ENCODE data around the gene AGRN. TPM values are rescaled to one million over a fixed set of nuclear protein-coding genes. Genes with fewer than 3 reads are reported as not detected.
"Not testable (repeated sequence)": the region's sequence is repeated elsewhere in the genome, so short reads cannot be mapped to it uniquely, and the experiment has no call there.

The AGRN gene
- total RNA-seq, 2 experiments from 2014 or later, result 33.2 to 35.6 TPM

DNA sequence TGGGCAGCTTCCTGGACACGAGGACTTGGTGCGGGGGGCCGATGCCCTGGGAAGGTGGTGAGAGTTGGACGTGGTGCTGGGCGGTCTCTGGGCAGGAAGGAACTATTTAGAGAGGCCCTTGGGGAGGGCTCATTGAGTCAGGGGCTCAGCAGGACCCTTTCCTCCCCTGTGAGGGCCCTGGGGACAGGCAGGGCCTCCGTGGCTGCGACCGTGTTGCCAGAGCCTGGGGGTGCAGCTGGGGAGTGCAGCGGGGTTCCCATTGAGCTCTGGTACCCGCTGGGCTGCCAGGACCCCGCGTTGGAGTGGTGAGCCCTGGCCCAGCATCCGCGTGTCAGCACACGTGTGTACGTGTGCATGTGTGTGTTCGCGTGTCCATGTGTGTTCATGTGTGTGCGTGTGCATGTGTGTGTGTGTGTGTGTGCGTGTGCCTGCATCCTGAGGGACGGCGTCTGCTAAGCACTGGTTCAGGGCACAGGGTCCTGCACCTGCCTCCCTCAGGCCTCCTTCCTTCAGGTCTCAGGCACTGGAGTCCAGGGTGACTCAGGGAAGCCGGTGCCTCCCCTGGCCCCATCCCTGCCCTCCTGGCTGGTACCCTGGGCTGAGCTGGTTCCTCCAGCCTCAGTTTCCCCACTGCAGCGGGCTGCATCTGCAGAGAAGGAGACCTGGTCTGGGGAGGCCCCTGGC lies 43.5 kb downstream of the AGRN start:
- DNase-seq, result no peak
- H3K27ac Mint-ChIP-seq, result peak overlapping the region; percentile 83
- H3K9me3 Mint-ChIP-seq, result no peaks in the 10 kb centered on the region
- POLR2A ChIA-PET, result interaction anchor here (1.0 to 2.1 kb wide), 4 partner anchors 25 to 53 kb away, joined by 3 to 11 read pairs (median 4); partner anchors contain the start of genes C1orf159 and ISG15
- peaks cover 12% of the 10 kb centered on the region for H3K27me3 Mint-ChIP-seq
- H3K36me3 Mint-ChIP-seq, result peaks cover 15% of the 10 kb centered on the region
- intact Hi-C loops (cut with micrococcal nuclease), result loop anchor here (5.0 to 10.0 kb wide), 3 partner anchors 46 to 154 kb away; partner anchors contain the start of genes KLHL17 and PLEKHN1
- H3K4me3 Mint-ChIP-seq, result peak overlapping the region; percentile 74
- peaks cover 45% of the 10 kb centered on the region for H3K4me1 Mint-ChIP-seq (ENCODE audit: low read depth)
- CTCF ChIA-PET, result interaction anchor here (0.7 to 5.1 kb wide), 26 partner anchors 9 to 228 kb away, joined by 3 to 55 read pairs (median 4); partner anchors contain the start of genes AGRN, ISG15 and PERM1

DNA sequence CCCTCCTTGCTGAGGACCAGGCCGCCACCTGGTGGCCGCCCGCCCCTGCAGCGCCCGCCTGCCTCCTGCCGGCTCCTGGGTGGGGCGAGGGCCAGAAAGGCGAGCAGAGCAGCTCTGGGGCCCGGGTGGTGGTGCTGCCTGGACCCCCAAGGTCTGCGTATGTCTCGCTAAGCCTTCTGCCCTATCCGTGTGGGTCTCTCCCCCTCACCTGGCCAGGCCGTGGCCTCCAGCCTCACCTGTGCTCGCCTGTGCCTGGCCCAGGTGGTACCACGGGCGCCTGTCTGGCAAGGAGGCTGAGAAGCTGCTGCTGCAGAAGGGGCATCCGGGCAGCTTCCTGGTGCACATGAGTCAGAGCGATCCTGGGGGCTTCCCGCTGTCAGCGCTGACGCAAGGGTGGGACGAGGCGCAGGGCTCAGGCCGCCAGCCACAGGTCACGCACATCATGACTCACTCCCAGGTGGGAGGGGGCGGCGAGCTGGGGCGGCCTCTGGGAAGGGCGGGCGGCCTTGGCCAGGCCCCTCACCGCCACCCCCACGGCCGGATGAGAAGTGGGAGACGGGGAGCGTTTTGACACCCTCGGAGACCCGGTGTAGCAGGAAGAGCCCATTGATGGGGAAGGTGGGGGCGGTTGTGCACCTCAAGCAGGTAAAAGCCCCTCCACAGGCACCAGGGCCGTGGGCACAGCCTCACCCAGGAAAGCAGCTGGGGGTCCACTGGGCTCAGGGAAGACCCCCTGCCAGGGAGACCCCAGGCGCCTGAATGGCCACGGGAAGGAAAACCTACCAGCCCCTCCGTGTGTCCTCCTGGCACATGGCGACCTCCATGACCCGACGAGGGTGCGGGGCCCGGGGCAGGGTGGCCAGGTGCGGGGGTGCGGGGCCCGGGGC lies 44.3 kb downstream of the AGRN start:
- Mint-ChIP-seq H3K4me3 (peak overlapping the region; percentile 74), H3K27me3 (peaks cover 7% of the 10 kb centered on the region), H3K36me3 (peaks cover 15% of the 10 kb centered on the region), H3K9me3 (no peaks in the 10 kb centered on the region), H3K27ac (peak overlapping the region; percentile 83), H3K4me1 (ENCODE audit: low read depth) (peaks cover 41% of the 10 kb centered on the region)
- POLR2A ChIA-PET, result interaction anchor here (0.6 to 2.1 kb wide), 5 partner anchors 25 to 311 kb away, joined by 3 to 11 read pairs (median 4); partner anchors contain the start of genes AURKAIP1, C1orf159 and ISG15
- intact Hi-C loops (cut with micrococcal nuclease), result loop anchor here (1.0 to 10.0 kb wide), 6 partner anchors 24 to 153 kb away; partner anchors contain the start of genes KLHL17 and PLEKHN1
- DNase-seq, result peak; percentile 97
- CTCF ChIA-PET, result interaction anchor here (0.6 to 5.1 kb wide), 28 partner anchors 8 to 228 kb away, joined by 3 to 55 read pairs (median 4); partner anchors contain the start of genes AGRN, ISG15 and PERM1

DNA sequence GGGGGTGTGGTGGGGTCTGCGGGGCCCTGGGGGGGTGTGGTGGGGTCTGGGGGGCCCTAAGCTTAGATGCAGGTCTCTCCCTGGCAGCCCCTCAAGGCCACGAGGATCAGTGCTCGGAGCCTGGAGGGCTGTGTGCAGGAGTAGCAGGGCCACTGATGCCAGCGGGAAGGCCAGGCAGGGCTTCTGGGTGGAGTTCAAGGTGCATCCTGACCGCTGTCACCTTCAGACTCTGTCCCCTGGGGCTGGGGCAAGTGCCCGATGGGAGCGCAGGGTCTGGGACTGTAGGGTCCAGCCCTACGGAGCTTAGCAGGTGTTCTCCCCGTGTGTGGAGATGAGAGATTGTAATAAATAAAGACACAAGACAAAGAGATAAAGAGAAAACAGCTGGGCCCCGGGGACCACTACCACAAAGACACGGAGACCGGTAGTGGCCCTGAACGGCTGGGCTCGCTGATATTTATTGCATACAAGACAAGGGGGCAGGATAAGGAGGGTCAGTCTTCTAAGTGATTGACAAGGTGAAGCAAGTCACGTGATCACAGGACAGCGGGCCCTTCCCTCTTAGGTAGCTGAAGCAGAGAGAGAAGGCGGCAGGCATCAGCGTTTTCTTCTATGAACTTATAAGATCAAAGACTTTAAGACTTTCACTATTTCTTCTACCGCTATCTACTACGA lies 45.5 kb downstream of the AGRN start:
- ChIA-PET CTCF (interaction anchor here (1.5 to 5.1 kb wide), 3 partner anchors 33 to 83 kb away, joined by 6 to 55 read pairs (median 26); partner anchors contain the start of gene PERM1), POLR2A (no interaction called here)
- peak; percentile 38 for DNase-seq
- Mint-ChIP-seq H3K9me3 (no peaks in the 10 kb centered on the region), H3K36me3 (peaks cover 12% of the 10 kb centered on the region), H3K27ac (no peak overlapping the region), H3K4me3 (peak overlapping the region; percentile 59), H3K27me3 (peaks cover 6% of the 10 kb centered on the region), H3K4me1 (ENCODE audit: low read depth) (peaks cover 40% of the 10 kb centered on the region)
- intact Hi-C loops (cut with micrococcal nuclease), result loop anchor here (2.0 to 10.0 kb wide), 2 partner anchors 33 to 101 kb away; partner anchors contain the start of genes KLHL17 and PLEKHN1

DNA sequence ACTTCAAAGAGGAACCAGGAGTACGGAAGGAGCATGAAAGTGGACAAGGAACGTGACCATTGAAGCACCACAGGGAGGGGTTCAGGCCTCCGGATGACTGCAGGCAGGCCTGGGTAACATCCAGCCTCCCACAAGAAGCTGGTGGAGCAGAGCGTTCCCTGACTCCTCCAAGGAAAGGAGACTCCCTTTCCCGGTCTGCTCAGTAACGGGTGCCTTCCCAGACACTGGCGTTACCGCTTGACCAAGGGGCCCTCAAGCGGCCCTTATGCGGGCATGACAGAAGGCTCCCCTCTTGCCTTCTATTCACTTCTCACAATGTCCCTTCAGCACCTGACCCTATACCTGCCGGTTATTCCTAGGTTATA lies 46.0 kb downstream of the AGRN start:
- H3K4me3 Mint-ChIP-seq, H3K27me3 Mint-ChIP-seq, H3K9me3 Mint-ChIP-seq, H3K27ac Mint-ChIP-seq, DNase-seq, H3K36me3 Mint-ChIP-seq, POLR2A ChIA-PET: not testable (repeated sequence)
- CTCF ChIA-PET, result interaction anchor here (1.5 to 5.1 kb wide), 3 partner anchors 33 to 83 kb away, joined by 6 to 55 read pairs (median 26); partner anchors contain the start of gene PERM1
- intact Hi-C loops (cut with micrococcal nuclease), result loop anchor here (2.0 to 10.0 kb wide), 2 partner anchors 33 to 101 kb away; partner anchors contain the start of genes KLHL17 and PLEKHN1
- H3K4me1 Mint-ChIP-seq (ENCODE audit: low read depth), result peaks cover 37% of the 10 kb centered on the region

DNA sequence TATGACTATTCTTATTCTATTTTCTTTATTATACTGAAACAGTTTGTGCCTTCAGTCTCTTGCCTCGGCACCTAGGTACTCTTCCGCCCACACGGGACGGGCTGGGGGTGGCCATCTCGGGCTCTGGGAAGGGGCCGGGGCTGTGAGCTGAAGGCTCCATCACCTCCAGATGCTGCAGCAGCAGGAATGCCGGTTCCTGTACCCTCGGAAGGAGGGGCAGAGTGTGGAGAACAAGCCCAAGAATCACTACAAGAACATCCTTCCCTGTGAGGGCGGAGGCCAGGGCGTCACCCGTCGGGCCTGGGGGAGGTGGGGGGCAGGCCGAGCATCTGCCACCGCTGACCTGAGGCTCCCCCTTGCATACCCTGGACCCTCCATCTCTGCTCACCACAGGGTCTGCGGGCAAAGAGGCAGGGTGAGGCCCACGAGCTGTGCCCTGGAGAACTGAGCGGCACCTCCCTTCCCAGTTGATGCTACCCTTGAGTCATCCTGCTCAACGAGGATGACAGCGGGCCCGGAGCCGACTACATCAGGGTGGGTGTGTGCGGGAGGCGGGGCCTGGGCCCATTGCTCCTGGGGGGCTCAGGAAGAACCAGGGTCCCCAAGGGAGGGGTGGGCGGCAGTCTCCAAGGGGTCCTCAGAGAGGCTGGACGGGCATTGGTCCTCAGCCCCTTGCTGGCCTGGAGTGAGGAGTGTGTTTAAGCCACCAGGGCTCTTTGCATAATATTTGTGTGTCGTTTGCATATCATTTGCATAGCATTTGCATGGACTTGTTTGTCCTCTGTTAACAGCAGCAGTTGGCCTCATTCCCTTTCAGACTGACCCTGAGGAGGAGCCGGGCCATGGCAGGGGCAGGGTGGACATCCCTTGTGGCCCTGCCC lies 46.7 kb downstream of the AGRN start:
- CTCF ChIA-PET, result interaction anchor here (1.5 to 5.1 kb wide), 2 partner anchors 56 to 84 kb away, joined by 6 to 55 read pairs; partner anchors contain the start of gene PERM1

DNA sequence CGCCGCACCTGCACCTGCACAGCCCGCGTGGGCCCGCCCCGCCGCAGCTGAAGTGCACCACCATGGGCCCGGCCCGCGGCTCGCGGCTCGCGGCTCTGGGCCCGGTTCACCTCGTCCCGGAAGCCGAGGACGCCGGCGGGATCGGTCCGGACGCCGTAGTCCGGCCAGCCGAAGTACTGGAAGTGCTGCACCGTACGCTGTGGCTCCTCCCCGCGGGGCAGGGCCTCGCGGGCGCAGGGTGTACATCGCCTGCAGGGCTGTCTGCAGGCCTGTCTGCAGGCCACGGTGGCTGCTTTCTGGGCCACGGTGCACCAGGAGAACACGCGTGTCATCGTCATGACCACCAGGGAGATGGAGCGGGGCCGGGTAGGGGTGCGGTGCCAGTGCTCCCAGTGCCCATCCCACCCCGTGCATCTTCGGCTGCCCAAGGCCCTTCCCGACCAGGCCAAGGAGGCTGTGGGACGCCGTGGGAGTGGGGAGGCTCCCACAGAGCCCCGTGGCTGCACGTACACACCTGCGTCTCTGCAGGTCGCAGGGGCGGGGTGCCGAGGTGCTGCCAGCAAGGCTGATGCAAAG lies 47.5 kb downstream of the AGRN start:
- H3K27me3 Mint-ChIP-seq, result peaks cover 5% of the 10 kb centered on the region
- peaks cover 34% of the 10 kb centered on the region for H3K4me1 Mint-ChIP-seq (ENCODE audit: low read depth)
- CTCF ChIA-PET, result no interaction called here
- POLR2A ChIA-PET, result no interaction called here
- DNase-seq, result no peak
- H3K4me3 Mint-ChIP-seq, result peak overlapping the region; percentile 77
- intact Hi-C loops (cut with micrococcal nuclease), result loop anchor here (10.0 kb wide), 1 partner anchor 103 kb away; the partner anchor contains the start of genes KLHL17 and PLEKHN1
- no peak overlapping the region for H3K27ac Mint-ChIP-seq
- H3K9me3 Mint-ChIP-seq, result no peaks in the 10 kb centered on the region
- H3K36me3 Mint-ChIP-seq, result peaks cover 2% of the 10 kb centered on the region

More for the DNA sequence above, 46.7 kb downstream of the AGRN start:
- POLR2A ChIA-PET, result no interaction called here
- intact Hi-C loops (cut with micrococcal nuclease), result loop anchor here (10.0 kb wide), 1 partner anchor 102 kb away; the partner anchor contains the start of genes KLHL17 and PLEKHN1
- Mint-ChIP-seq H3K4me3 (peak overlapping the region; percentile 29), H3K4me1 (ENCODE audit: low read depth) (peaks cover 35% of the 10 kb centered on the region), H3K9me3 (no peaks in the 10 kb centered on the region), H3K27ac (peak overlapping the region; percentile 13), H3K27me3 (peaks cover 5% of the 10 kb centered on the region), H3K36me3 (peaks cover 3% of the 10 kb centered on the region)
- peak; percentile 55 for DNase-seq

DNA sequence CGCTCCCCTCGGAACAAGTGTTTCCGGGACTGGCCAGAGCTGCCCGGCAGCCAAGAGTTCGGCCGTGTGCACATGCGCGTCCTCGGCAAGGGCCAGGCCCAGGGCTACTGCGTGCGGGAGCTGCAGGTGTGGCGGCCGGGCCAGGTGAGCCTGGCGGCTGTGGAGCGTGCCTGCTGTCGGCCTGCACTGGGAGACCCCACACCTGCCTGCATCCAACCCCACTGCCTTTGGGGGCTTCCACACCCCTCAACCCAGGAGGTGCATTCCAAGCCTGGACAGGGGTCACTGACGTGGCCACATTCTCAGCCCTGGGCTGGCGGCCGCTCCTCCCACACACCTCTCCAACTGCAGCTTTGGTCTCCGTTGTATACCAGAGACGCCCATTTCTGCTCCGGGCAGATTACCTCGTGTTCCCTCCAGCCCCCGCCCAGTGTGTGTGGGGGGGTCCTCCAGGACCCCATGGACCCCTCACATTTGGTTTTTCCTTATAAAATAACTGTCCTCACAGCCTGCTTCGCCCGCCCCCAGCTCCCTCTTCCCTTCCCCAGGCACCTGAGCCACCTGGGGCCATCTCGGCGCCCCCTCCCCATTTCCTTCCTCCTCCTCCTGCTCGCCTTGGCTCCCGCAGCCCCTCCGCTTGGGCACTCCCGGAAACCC lies 48.1 kb downstream of the AGRN start:
- Mint-ChIP-seq H3K9me3 (no peaks in the 10 kb centered on the region), H3K27me3 (peaks cover 5% of the 10 kb centered on the region), H3K36me3 (peaks cover 2% of the 10 kb centered on the region), H3K27ac (no peak overlapping the region), H3K4me1 (ENCODE audit: low read depth) (peaks cover 29% of the 10 kb centered on the region), H3K4me3 (peak overlapping the region; percentile 77)
- intact Hi-C loops (cut with micrococcal nuclease), result loop anchor here (10.0 kb wide), 1 partner anchor 103 kb away; the partner anchor contains the start of genes KLHL17 and PLEKHN1
- ChIA-PET CTCF (interaction anchor here (0.8 to 1.4 kb wide), 2 partner anchors 49 to 84 kb away, joined by 3 read pairs; no protein-coding TSS in a partner anchor), POLR2A (interaction anchor here (1.4 kb wide), 1 partner anchor 54 kb away, joined by 3 read pairs; the partner anchor contains the start of gene ISG15)
- DNase-seq, result no peak

DNA sequence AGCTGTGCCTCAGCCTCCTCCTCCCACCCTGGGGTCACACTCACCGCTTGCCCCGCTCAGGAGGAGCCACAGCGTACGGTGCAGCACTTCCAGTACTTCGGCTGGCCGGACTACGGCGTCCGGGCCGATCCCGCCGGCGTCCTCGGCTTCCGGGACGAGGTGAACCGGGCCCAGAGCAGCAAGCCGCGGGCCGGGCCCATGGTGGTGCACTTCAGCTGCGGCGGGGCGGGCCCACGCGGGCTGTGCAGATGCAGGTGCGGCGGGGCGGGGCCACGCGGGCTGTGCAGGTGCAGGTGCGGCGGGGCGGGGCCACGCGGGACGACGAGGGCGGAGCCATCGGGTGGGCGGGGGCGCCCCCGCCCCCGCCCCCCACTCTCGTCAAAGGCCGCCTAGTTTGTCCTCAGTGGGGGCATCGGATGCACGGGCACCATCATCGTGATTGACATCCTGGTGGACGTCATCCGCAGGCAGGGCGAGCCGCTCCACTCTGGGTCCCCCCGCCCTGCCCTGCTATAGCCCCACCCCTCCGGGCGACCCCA lies 48.7 kb downstream of the AGRN start:
- Mint-ChIP-seq H3K9me3 (no peaks in the 10 kb centered on the region), H3K27me3 (peaks cover 5% of the 10 kb centered on the region), H3K36me3 (no peaks in the 10 kb centered on the region), H3K4me3 (peak overlapping the region; percentile 77), H3K27ac (no peak overlapping the region), H3K4me1 (ENCODE audit: low read depth) (peaks cover 25% of the 10 kb centered on the region)
- DNase-seq, result no peak
- POLR2A ChIA-PET, result interaction anchor here (1.4 kb wide), 1 partner anchor 55 kb away, joined by 3 read pairs; the partner anchor contains the start of gene ISG15
- CTCF ChIA-PET, result interaction anchor here (0.8 to 1.4 kb wide), 2 partner anchors 48 to 85 kb away, joined by 3 read pairs; no protein-coding TSS in a partner anchor
- intact Hi-C loops (cut with micrococcal nuclease), result loop anchor here (10.0 kb wide), 1 partner anchor 104 kb away; the partner anchor contains the start of genes KLHL17 and PLEKHN1

DNA sequence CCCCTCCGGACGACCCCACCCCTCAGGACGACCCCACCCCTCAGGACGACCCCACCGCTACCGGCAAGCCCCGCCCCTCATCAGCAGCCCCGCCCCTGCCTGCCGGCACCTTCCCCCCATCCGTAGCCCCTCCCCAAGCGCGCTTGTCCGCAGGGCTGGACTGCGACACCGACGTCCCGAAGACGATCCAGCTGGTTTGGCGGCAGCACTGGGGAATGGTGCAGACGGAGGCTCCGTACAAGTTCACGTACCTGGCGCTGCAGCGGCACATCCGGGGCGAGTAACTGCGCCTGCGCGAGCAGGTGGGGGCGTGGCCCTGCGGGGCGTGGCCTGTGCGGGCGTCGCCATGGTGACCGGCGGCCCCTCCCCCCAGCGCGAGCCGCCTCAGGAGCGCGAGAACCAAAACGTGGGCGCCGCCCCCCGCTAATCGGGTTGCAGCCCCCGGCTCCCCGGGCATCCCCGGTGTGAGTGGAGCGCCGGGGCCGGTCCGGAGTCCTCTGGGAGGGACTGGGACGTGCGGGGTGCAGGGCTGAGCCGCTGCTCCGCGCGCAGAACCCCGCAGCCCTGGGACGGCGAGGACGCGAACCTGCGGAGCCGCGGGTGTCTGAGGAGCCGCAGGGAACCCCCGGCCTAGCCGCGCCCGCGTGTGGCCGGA lies 49.3 kb downstream of the AGRN start:
- Mint-ChIP-seq H3K27ac (peak overlapping the region; percentile 56), H3K27me3 (peaks cover 5% of the 10 kb centered on the region), H3K9me3 (no peaks in the 10 kb centered on the region), H3K36me3 (no peaks in the 10 kb centered on the region), H3K4me3 (peak overlapping the region; percentile 77), H3K4me1 (ENCODE audit: low read depth) (peaks cover 22% of the 10 kb centered on the region)
- intact Hi-C loops (cut with micrococcal nuclease), result loop anchor here (10.0 kb wide), 1 partner anchor 104 kb away; the partner anchor contains the start of genes KLHL17 and PLEKHN1
- POLR2A ChIA-PET, result interaction anchor here (1.4 kb wide), 1 partner anchor 55 kb away, joined by 3 read pairs; the partner anchor contains the start of gene ISG15
- CTCF ChIA-PET, result interaction anchor here (1.2 to 1.4 kb wide), 2 partner anchors 36 to 47 kb away, joined by 3 read pairs; no protein-coding TSS in a partner anchor
- DNase-seq, result peak; percentile 92

Data from activated CD4-positive, alpha-beta memory T cell treated with anti-CD3 and anti-CD28 coated beads for 36 hours (primary cell).